GM12878 (cell line): ENCODE measurements around the gene ADCYAP1R1. TPM values are rescaled to one million over a fixed set of nuclear protein-coding genes. Genes with fewer than 3 reads are reported as not detected.

Experiments used
- ATAC-seq: fragments of 200-7000 bp; cut with Tn5 transposase; 3 replicates; pipeline ENCODE4 v1.9.1; 2020; ENCODE audit warnings: mild to moderate bottlenecking, moderate library complexity
- BruUV-seq: library from RNA; stranded (reverse); fragments of 400-500 nt; replicated peaks from 2 replicates; lab custom pipeline; 2021; lab: Mats Ljungman, UMichigan
- CTCF ChIA-PET: fragments of 300-600 bp; sonication (Branson Sonifier 250); formaldehyde crosslinking; extraction: SDS; loops from one replicate; lab custom pipeline; 2021; ENCODE audit warnings: inconsistent platforms; lab: Yijun Ruan, JAX
- POLR2A ChIA-PET: fragments of 350-600 bp; formaldehyde crosslinking; extraction: SDS; loops from one replicate; lab custom pipeline; 2021; ENCODE audit warnings: inconsistent platforms; lab: Charles Lee
- RAD21 ChIA-PET: fragments of 300-600 bp; sonication (Branson Sonifier 250); formaldehyde crosslinking; loops from one replicate; lab custom pipeline; 2023; ENCODE audit warnings: antibody characterized with exemption; ENCODE audit not compliant: unreplicated experiment; lab: Charles Lee
- SMC1A ChIA-PET: fragments of 300-600 bp; sonication (Branson Sonifier 250); formaldehyde crosslinking; loops from one replicate; lab custom pipeline; 2023; ENCODE audit not compliant: unreplicated experiment, uncharacterized antibody; lab: Charles Lee
- DNase-seq: peaks from one replicate; pipeline ENCODE4 v3.0.0-alpha.2; 2011; ENCODE audit warnings: low read depth, low spot score
- FAIRE-seq: peaks from 3 replicates; lab custom pipeline; 2011; peaks lifted over from hg19 to GRCh38; lab: Jason Lieb, UNC
- H2AFZ ChIP-seq: 2 replicates; pipeline ENCODE4 v1.6.0; 2011; ENCODE audit warnings: low read depth, low read length, control low read depth; ENCODE audit not compliant: control insufficient read depth
- H3K27ac ChIP-seq: 2 replicates; pipeline ENCODE4 v1.5.1; 2011; ENCODE audit warnings: control low read depth; ENCODE audit not compliant: control insufficient read depth, insufficient read depth
- H3K27me3 ChIP-seq, 2 experiments: replicated peaks in 1 of 2; 2 replicates each; pipeline versions ENCODE4 v1.6.0 to v1.6.1; 2011; ENCODE audit warnings: low read length in 1 of 2; ENCODE audit not compliant: control insufficient read depth in 2 of 2, insufficient read depth in 2 of 2
- H3K36me3 ChIP-seq, 2 experiments: 2 replicates each; pipeline ENCODE4 v1.5.1; 2011; ENCODE audit warnings: low read length in 1 of 2; ENCODE audit not compliant: control insufficient read depth in 2 of 2, insufficient read depth in 2 of 2
- H3K4me1 ChIP-seq: 2 replicates; pipeline ENCODE4 v1.6.1; 2011; ENCODE audit warnings: mild to moderate bottlenecking, low read length, moderate library complexity, mixed read lengths; ENCODE audit not compliant: control insufficient read depth, insufficient read depth
- H3K4me2 ChIP-seq: 2 replicates; pipeline ENCODE4 v1.6.0; 2011; ENCODE audit warnings: control low read depth; ENCODE audit not compliant: control insufficient read depth, insufficient read depth
- H3K4me3 ChIP-seq: fragments of 200-600 bp; sonication (generic); 2 replicates; pipeline ENCODE4 v1.5.1; 2016
- H3K79me2 ChIP-seq: 2 replicates; pipeline ENCODE4 v1.6.0; 2011; ENCODE audit warnings: low read length; ENCODE audit not compliant: control insufficient read depth, insufficient read depth
- H3K9ac ChIP-seq: 2 replicates; pipeline ENCODE4 v1.8.0; 2011; ENCODE audit warnings: low read length, control low read depth, mixed read lengths; ENCODE audit not compliant: control insufficient read depth, insufficient read depth
- H3K9me3 ChIP-seq: replicated peaks from 3 replicates; pipeline ENCODE4 v1.5.1; 2011; ENCODE audit warnings: mild to moderate bottlenecking, low read length; ENCODE audit not compliant: control insufficient read depth, insufficient read depth
- H4K20me1 ChIP-seq: 2 replicates; pipeline ENCODE4 v1.6.0; 2011; ENCODE audit not compliant: control insufficient read depth, insufficient read depth
- BACH1 ChIP-seq: fragments of 450-650 bp; IDR thresholded peaks from 2 replicates; pipeline ENCODE4 v1.6.1; 2017; ENCODE audit warnings: mild to moderate bottlenecking, borderline replicate concordance
- DPF2 ChIP-seq: fragments of 450-650 bp; IDR thresholded peaks from 2 replicates; pipeline ENCODE4 v1.6.1; 2017; ENCODE audit warnings: mild to moderate bottlenecking
- E2F4 ChIP-seq: IDR thresholded peaks from 2 replicates; pipeline ENCODE4 v1.6.1; 2012; ENCODE audit warnings: low read depth, low read length, improper control_type of control experiment
- FOXK2 ChIP-seq: fragments of 450-650 bp; IDR thresholded peaks from 2 replicates; pipeline ENCODE4 v1.6.1; 2017; ENCODE audit warnings: mild to moderate bottlenecking, moderate library complexity
- MEF2B ChIP-seq: fragments of 450-650 bp; IDR thresholded peaks from 2 replicates; pipeline ENCODE4 v1.6.1; 2018; ENCODE audit warnings: mild to moderate bottlenecking, moderate library complexity; ENCODE audit not compliant: partially characterized antibody, poor library complexity, severe bottlenecking
- NFXL1 ChIP-seq: fragments of 450-650 bp; IDR thresholded peaks from 2 replicates; pipeline ENCODE4 v1.6.1; 2017; ENCODE audit warnings: antibody characterized with exemption, mild to moderate bottlenecking, borderline replicate concordance
- PAX5 ChIP-seq: IDR thresholded peaks from 2 replicates; pipeline ENCODE4 v1.6.1; 2011; ENCODE audit warnings: low read depth, low read length, borderline replicate concordance
- PBX3 ChIP-seq: IDR thresholded peaks from 2 replicates; pipeline ENCODE4 v1.6.1; 2011; ENCODE audit warnings: mild to moderate bottlenecking, low read depth, low read length, moderate library complexity; ENCODE audit not compliant: insufficient replicate concordance
- POLR2AphosphoS2 ChIP-seq: IDR thresholded peaks from 2 replicates; pipeline ENCODE4 v1.6.1; 2011; ENCODE audit warnings: low read depth, mild to moderate bottlenecking, low read length, improper control_type of control experiment, moderate library complexity
- PRDM15 ChIP-seq: fragments of 450-650 bp; formaldehyde crosslinking; IDR thresholded peaks from 2 replicates; pipeline ENCODE4 v1.4.0; 2020; ENCODE audit warnings: mild to moderate bottlenecking, moderate library complexity
- SUZ12 ChIP-seq: fragments of 200-600 bp; sonication (generic); IDR thresholded peaks from one replicate; pipeline ENCODE4 v1.6.1; 2018; ENCODE audit warnings: antibody characterized with exemption, mild to moderate bottlenecking; ENCODE audit not compliant: unreplicated experiment
- ZBTB40 ChIP-seq: fragments of 450-650 bp; IDR thresholded peaks from 2 replicates; pipeline ENCODE4 v1.6.1; 2016; ENCODE audit warnings: mild to moderate bottlenecking, moderate library complexity, borderline replicate concordance
- ZNF622 ChIP-seq: fragments of 450-650 bp; IDR thresholded peaks from 2 replicates; pipeline ENCODE4 v1.6.1; 2017; ENCODE audit warnings: mild to moderate bottlenecking, inconsistent platforms
- WGBS: methylation state at CpG from one replicate; pipeline ENCODE4 v1.1.6; 2016; ENCODE audit warnings: low lambda C conversion rate; ENCODE audit not compliant: insufficient replicate concordance, insufficient coverage; ENCODE audit errors: missing lambda C conversion rate; 5-methylcytosine and 5-hydroxymethylcytosine counted together
- in situ Hi-C: fragments of 300-500 bp; cut with MboI; formaldehyde crosslinking; loops from 9 replicates; pipeline ENCODE4 v1.14.3; 2018; ENCODE audit warnings: mixed read lengths
- intact Hi-C: fragments of 100-400 bp; cut with micrococcal nuclease; formaldehyde crosslinking; loops from one replicate; pipeline ENCODE4 v1.14.2; 2022; ENCODE audit not compliant: unreplicated experiment
- polyA plus RNA-seq, 11 experiments: library from polyadenylated mRNA; depleted of rRNA in 4 of 11; unstranded in 6 of 11; stranded (reverse) in 5 of 11; fragments of >200 nt; fragmentation: Nextera tagmentation in 4 of 11; fragmentation: Illumina TruSeq in 1 of 11; extraction: Ambion mirVana in 4 of 11; extraction: Trizol in 1 of 11; gene quantifications; 1 replicate in 1 of 11; 2 replicates in 10 of 11; pipeline versions ENCODE4 v1.2.1 to v1.2.3, GENCODE V29; 2011 to 2016; ENCODE audit warnings: inconsistent platforms in 2 of 11, missing spikeins in 2 of 11, low read depth in 1 of 11
- total RNA-seq, 4 experiments: library from RNA; depleted of rRNA in 3 of 4; stranded (reverse); fragments of >200 nt in 3 of 4; fragmentation: Illumina TruSeq in 1 of 4; extraction: Trizol in 1 of 4; gene quantifications; 2 replicates each; pipeline versions ENCODE4 v1.2.1 to v1.2.3, GENCODE V29; 2013 to 2021

Gene ADCYAP1R1
- total and polyA plus RNA-seq, 10 of the 15 experiments (the other 5 are each of a cell fraction or from before 2014, with no cell fraction given), result not detected

- Histone ChIP-seq H2AFZ (no peak overlapping the region), H3K4me1 (no peaks in the 10 kb centered on the region), H3K4me3 (no peak overlapping the region), H4K20me1 (no peaks in the 10 kb centered on the region), H3K79me2 (no peaks in the 10 kb centered on the region), H3K36me3 (no peaks in the 10 kb centered on the region), H3K4me2 (no peak overlapping the region), H3K27ac (no peak overlapping the region), H3K9me3 (no peaks in the 10 kb centered on the region), H3K9ac (no peak overlapping the region), H3K27me3 (peaks cover 6 to 10% of the 10 kb centered on the region in 2 experiments)
- ChIA-PET SMC1A (no interaction called here), POLR2A (interaction anchor here (0.6 kb wide), 2 partner anchors 36 to 127 kb away, joined by 3 to 4 read pairs; no protein-coding TSS in a partner anchor), CTCF (no interaction called here), RAD21 (no interaction called here)
- intact Hi-C loops, result no loop called here
- in situ Hi-C loops, result no loop called here
- DNase-seq (no peak), FAIRE-seq (no peak), ATAC-seq (no peak)
- BruUV-seq, result no TSS peak
- 2% methylated on average over 9 of the region's 9 CpGs for WGBS
- TF ChIP-seq PAX5, result no peak
- no peak for TF ChIP-seq ZNF622
- no peak for TF ChIP-seq PRDM15 (CRISPR knock-in tag)
- no peak for TF ChIP-seq FOXK2
- no peak for TF ChIP-seq POLR2AphosphoS2
- TF ChIP-seq SUZ12, result no peak
- TF ChIP-seq E2F4, result no peak
- TF ChIP-seq NFXL1, result no peak
- no peak for TF ChIP-seq DPF2
- no peak for TF ChIP-seq PBX3
- no peak for TF ChIP-seq ZBTB40
- no peak for TF ChIP-seq MEF2B
- no peak for TF ChIP-seq BACH1
These were observed 4.6 kb upstream of the ADCYAP1R1 start for GRCh38 chr7:31047313-31048146.
